Astrocyte (in vitro differentiated cells and primary cell): Measurements from ENCODE around the gene OR52D1.

ENCODE experiments used
- EZH2 ChIP-seq: IDR thresholded peaks from 2 replicates; pipeline ENCODE4 v1.6.1; 2012; ENCODE audit warnings: mild to moderate bottlenecking, low read length, inconsistent platforms; ENCODE audit not compliant: insufficient read depth
- TF ChIP-seq, protein P1 (sequence below): IDR thresholded peaks from 2 replicates; pipeline ENCODE4 v1.5.1; 2011; ENCODE audit warnings: low read depth, mild to moderate bottlenecking, inconsistent platforms, low read length, moderate library complexity; ENCODE audit not compliant: insufficient read depth

- TF ChIP-seq, protein P1, sequence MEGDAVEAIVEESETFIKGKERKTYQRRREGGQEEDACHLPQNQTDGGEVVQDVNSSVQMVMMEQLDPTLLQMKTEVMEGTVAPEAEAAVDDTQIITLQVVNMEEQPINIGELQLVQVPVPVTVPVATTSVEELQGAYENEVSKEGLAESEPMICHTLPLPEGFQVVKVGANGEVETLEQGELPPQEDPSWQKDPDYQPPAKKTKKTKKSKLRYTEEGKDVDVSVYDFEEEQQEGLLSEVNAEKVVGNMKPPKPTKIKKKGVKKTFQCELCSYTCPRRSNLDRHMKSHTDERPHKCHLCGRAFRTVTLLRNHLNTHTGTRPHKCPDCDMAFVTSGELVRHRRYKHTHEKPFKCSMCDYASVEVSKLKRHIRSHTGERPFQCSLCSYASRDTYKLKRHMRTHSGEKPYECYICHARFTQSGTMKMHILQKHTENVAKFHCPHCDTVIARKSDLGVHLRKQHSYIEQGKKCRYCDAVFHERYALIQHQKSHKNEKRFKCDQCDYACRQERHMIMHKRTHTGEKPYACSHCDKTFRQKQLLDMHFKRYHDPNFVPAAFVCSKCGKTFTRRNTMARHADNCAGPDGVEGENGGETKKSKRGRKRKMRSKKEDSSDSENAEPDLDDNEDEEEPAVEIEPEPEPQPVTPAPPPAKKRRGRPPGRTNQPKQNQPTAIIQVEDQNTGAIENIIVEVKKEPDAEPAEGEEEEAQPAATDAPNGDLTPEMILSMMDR: no peak
- no peak for TF ChIP-seq EZH2
Measured at GRCh38 chr11:5505363-5506048, 17.0 kb downstream of the OR52D1 start.
